Brain microvascular endothelial cell (primary cell): Measurements from ENCODE around the gene CNDP2.

Source experiments
- DNase-seq: peaks from one replicate; pipeline ENCODE4 v3.0.0-alpha.2; 2020
- H3K27ac ChIP-seq: fragments of 250-450 bp; sonication (Bioruptor Pico); 2 replicates; pipeline ENCODE4 v1.5.1; 2020; ENCODE audit warnings: mild to moderate bottlenecking, moderate library complexity
- H3K27me3 ChIP-seq: fragments of 250-450 bp; sonication (Bioruptor Pico); replicated peaks from 2 replicates; pipeline ENCODE4 v1.5.1; 2020; ENCODE audit warnings: mild to moderate bottlenecking
- H3K36me3 ChIP-seq: fragments of 250-450 bp; sonication (Bioruptor Pico); replicated peaks from 2 replicates; pipeline ENCODE4 v1.5.1; 2020; ENCODE audit warnings: mild to moderate bottlenecking
- H3K4me3 ChIP-seq: 2 replicates; pipeline ENCODE4 v1.5.1; 2011; ENCODE audit warnings: low read depth, mild to moderate bottlenecking, control low read depth, low read length, moderate library complexity
- CTCF ChIP-seq: IDR thresholded peaks from 2 replicates; pipeline ENCODE4 v1.5.1; 2011; ENCODE audit warnings: low read depth, mild to moderate bottlenecking, moderate library complexity, low read length, control low read depth, inconsistent platforms; ENCODE audit errors: missing control alignments
- in situ Hi-C: cut with HindIII; loops from 2 replicates; pipeline ENCODE4 v1.10.0; 2017; ENCODE audit warnings: low sequenced_read_pairs, low pct_ligation_motif_present

Gene CNDP2

GRCh38 chr18:74488864-74489263, 7.3 kb upstream of the CNDP2 start:
- Histone ChIP-seq H3K36me3 (no peaks in the 10 kb centered on the region), H3K4me3 (no peak overlapping the region), H3K27ac (no peak overlapping the region), H3K27me3 (no peaks in the 10 kb centered on the region)
- in situ Hi-C loops = no loop called here
- no peak for DNase-seq
- no peak for TF ChIP-seq CTCF

GRCh38 chr18:74489676-74490075, 6.5 kb upstream of the CNDP2 start:
- DNase-seq = peak; percentile 19
- Histone ChIP-seq H3K27ac (no peak overlapping the region), H3K27me3 (no peaks in the 10 kb centered on the region), H3K4me3 (no peak overlapping the region), H3K36me3 (no peaks in the 10 kb centered on the region)
- in situ Hi-C loops = no loop called here
- TF ChIP-seq CTCF = no peak

GRCh38 chr18:74492259-74492658, 3.9 kb upstream of the CNDP2 start:
- no peaks in the 10 kb centered on the region for H3K36me3 ChIP-seq
- no peak for TF ChIP-seq CTCF
- no peak for DNase-seq
- no peak overlapping the region for H3K27ac ChIP-seq
- no peaks in the 10 kb centered on the region for H3K27me3 ChIP-seq
- in situ Hi-C loops = no loop called here
- H3K4me3 ChIP-seq = no peak overlapping the region

GRCh38 chr18:74493689-74494088, 2.5 kb upstream of the CNDP2 start:
- Histone ChIP-seq H3K36me3 (no peaks in the 10 kb centered on the region), H3K27me3 (no peaks in the 10 kb centered on the region), H3K27ac (no peak overlapping the region), H3K4me3 (no peak overlapping the region)
- TF ChIP-seq CTCF = peak; percentile 70
- peak; percentile 32 for DNase-seq
- in situ Hi-C loops = no loop called here

- in situ Hi-C loops = no loop called here
- Histone ChIP-seq H3K27ac (no peak overlapping the region), H3K4me3 (no peak overlapping the region), H3K36me3 (no peaks in the 10 kb centered on the region), H3K27me3 (no peaks in the 10 kb centered on the region)
- no peak for TF ChIP-seq CTCF
- no peak for DNase-seq
These were observed 1.6 kb upstream of the CNDP2 start for GRCh38 chr18:74494514-74494913.

- H3K27ac ChIP-seq = peak overlapping the region; percentile 86
- no peaks in the 10 kb centered on the region for H3K27me3 ChIP-seq
- peaks cover 4% of the 10 kb centered on the region for H3K36me3 ChIP-seq
- peak overlapping the region; percentile 91 for H3K4me3 ChIP-seq
- in situ Hi-C loops = no loop called here
- TF ChIP-seq CTCF = peak; percentile 31
- peak; percentile 43 for DNase-seq
These were observed 553 bp downstream of the CNDP2 start for GRCh38 chr18:74496508-74497323.
